HAP-1 (cell line): ENCODE data around the gene PNMA1.
"Not testable (repeated sequence)": the region's sequence is repeated elsewhere in the genome, so short reads cannot be mapped to it uniquely, and the experiment has no call there.

ENCODE experiments used
- DNase-seq, 2 experiments: peaks; one replicate each; pipeline ENCODE4 v3.0.0-alpha.2; 2016 to 2020; ENCODE audit warnings: low spot score in 2 of 2
- H3K27me3 ChIP-seq: fragments of 250-450 bp; sonication (Bioruptor Pico); 2 replicates; pipeline ENCODE4 v1.5.1; 2020; ENCODE audit warnings: low read depth, mild to moderate bottlenecking, moderate library complexity
- H3K36me3 ChIP-seq: fragments of 250-450 bp; sonication (Bioruptor Pico); replicated peaks from 2 replicates; pipeline ENCODE4 v1.5.1; 2020; ENCODE audit warnings: mild to moderate bottlenecking
- H3K4me1 ChIP-seq: fragments of 250-450 bp; sonication (Bioruptor Pico); 2 replicates; pipeline ENCODE4 v1.5.1; 2020; ENCODE audit warnings: mild to moderate bottlenecking
- H3K4me3 ChIP-seq: fragments of 250-450 bp; sonication (Bioruptor Pico); 2 replicates; pipeline ENCODE4 v1.5.1; 2020; ENCODE audit warnings: mild to moderate bottlenecking, moderate library complexity
- H3K9me3 ChIP-seq: fragments of 250-450 bp; sonication (Bioruptor Pico); 2 replicates; pipeline ENCODE4 v1.5.1; 2020; ENCODE audit warnings: mild to moderate bottlenecking, moderate library complexity
- in situ Hi-C: fragments of 300-500 bp; cut with MboI; formaldehyde crosslinking; loops from 3 replicates; pipeline ENCODE4 v1.14.3; 2020; ENCODE audit warnings: low sequenced_read_pairs, inconsistent platforms, mixed read lengths

PNMA1 gene

GRCh38 chr14:73708076-73708475, 6.1 kb downstream of the PNMA1 start:
- H3K4me1 ChIP-seq, DNase-seq, H3K36me3 ChIP-seq, in situ Hi-C loops, H3K4me3 ChIP-seq, H3K27me3 ChIP-seq, H3K9me3 ChIP-seq: not testable (repeated sequence)

GRCh38 chr14:73700325-73700724, 13.9 kb downstream of the PNMA1 start:
- DNase-seq, result no peak
- H3K4me3 ChIP-seq, result no peak overlapping the region
- in situ Hi-C loops, result no loop called here
- no peaks in the 10 kb centered on the region for H3K36me3 ChIP-seq
- peaks cover 7% of the 10 kb centered on the region for H3K4me1 ChIP-seq
- no peaks in the 10 kb centered on the region for H3K9me3 ChIP-seq
- no peaks in the 10 kb centered on the region for H3K27me3 ChIP-seq

GRCh38 chr14:73696466-73697400, 17.5 kb downstream of the PNMA1 start:
- no peaks in the 10 kb centered on the region for H3K27me3 ChIP-seq
- DNase-seq, result no peak
- in situ Hi-C loops, result no loop called here
- H3K4me3 ChIP-seq, result no peak overlapping the region
- H3K4me1 ChIP-seq, result no peaks in the 10 kb centered on the region
- no peaks in the 10 kb centered on the region for H3K9me3 ChIP-seq
- H3K36me3 ChIP-seq, result no peaks in the 10 kb centered on the region

GRCh38 chr14:73695997-73696396, 18.2 kb downstream of the PNMA1 start:
- Histone ChIP-seq H3K4me1 (no peaks in the 10 kb centered on the region), H3K36me3 (no peaks in the 10 kb centered on the region), H3K27me3 (no peaks in the 10 kb centered on the region), H3K9me3 (no peaks in the 10 kb centered on the region), H3K4me3 (no peak overlapping the region)
- no peak for DNase-seq
- in situ Hi-C loops, result no loop called here

GRCh38 chr14:73695082-73695481, 19.1 kb downstream of the PNMA1 start:
- no peak for DNase-seq
- H3K27me3 ChIP-seq, result no peaks in the 10 kb centered on the region
- no peak overlapping the region for H3K4me3 ChIP-seq
- no peaks in the 10 kb centered on the region for H3K4me1 ChIP-seq
- in situ Hi-C loops, result no loop called here
- H3K9me3 ChIP-seq, result no peaks in the 10 kb centered on the region
- H3K36me3 ChIP-seq, result no peaks in the 10 kb centered on the region

GRCh38 chr14:73694083-73694482, 20.1 kb downstream of the PNMA1 start:
- Histone ChIP-seq H3K27me3 (no peaks in the 10 kb centered on the region), H3K9me3 (no peaks in the 10 kb centered on the region), H3K4me1 (no peaks in the 10 kb centered on the region), H3K4me3 (no peak overlapping the region), H3K36me3 (no peaks in the 10 kb centered on the region)
- no peak for DNase-seq
- in situ Hi-C loops, result no loop called here

GRCh38 chr14:73686901-73687300, 27.3 kb downstream of the PNMA1 start:
- Histone ChIP-seq H3K4me3 (no peak overlapping the region), H3K9me3 (no peaks in the 10 kb centered on the region), H3K4me1 (no peaks in the 10 kb centered on the region), H3K36me3 (no peaks in the 10 kb centered on the region), H3K27me3 (no peaks in the 10 kb centered on the region)
- in situ Hi-C loops, result no loop called here
- no peak for DNase-seq

- in situ Hi-C loops, result no loop called here
These were observed 28.9 kb downstream of the PNMA1 start for GRCh38 chr14:73685328-73685727.

GRCh38 chr14:73684627-73685026, 29.6 kb downstream of the PNMA1 start:
- Histone ChIP-seq H3K36me3 (no peaks in the 10 kb centered on the region), H3K4me1 (no peaks in the 10 kb centered on the region), H3K4me3 (no peak overlapping the region), H3K9me3 (no peaks in the 10 kb centered on the region), H3K27me3 (no peaks in the 10 kb centered on the region)
- no peak for DNase-seq
- in situ Hi-C loops, result no loop called here

More at GRCh38 chr14:73685328-73685727, 28.9 kb downstream of the PNMA1 start:
- Histone ChIP-seq H3K4me1 (no peaks in the 10 kb centered on the region), H3K27me3 (no peaks in the 10 kb centered on the region), H3K36me3 (no peaks in the 10 kb centered on the region), H3K4me3 (no peak overlapping the region), H3K9me3 (no peaks in the 10 kb centered on the region)
- no peak for DNase-seq

- H3K36me3 ChIP-seq, result no peaks in the 10 kb centered on the region
- H3K27me3 ChIP-seq, result no peaks in the 10 kb centered on the region
- H3K4me1 ChIP-seq, result no peaks in the 10 kb centered on the region
- H3K4me3 ChIP-seq, result no peak overlapping the region
- in situ Hi-C loops, result no loop called here
- no peak for DNase-seq
- no peaks in the 10 kb centered on the region for H3K9me3 ChIP-seq
These were observed 33.4 kb downstream of the PNMA1 start for GRCh38 chr14:73680821-73681220.

GRCh38 chr14:73678698-73679097, 35.5 kb downstream of the PNMA1 start:
- Histone ChIP-seq H3K4me3 (no peak overlapping the region), H3K9me3 (no peaks in the 10 kb centered on the region), H3K27me3 (no peaks in the 10 kb centered on the region), H3K36me3 (no peaks in the 10 kb centered on the region), H3K4me1 (no peaks in the 10 kb centered on the region)
- no peak for DNase-seq
- in situ Hi-C loops, result no loop called here

- in situ Hi-C loops, result no loop called here
- no peak overlapping the region for H3K4me3 ChIP-seq
- H3K36me3 ChIP-seq, result no peaks in the 10 kb centered on the region
- no peaks in the 10 kb centered on the region for H3K27me3 ChIP-seq
- H3K4me1 ChIP-seq, result no peaks in the 10 kb centered on the region
- DNase-seq, result no peak
- H3K9me3 ChIP-seq, result no peaks in the 10 kb centered on the region
These were observed 39.2 kb downstream of the PNMA1 start for GRCh38 chr14:73674986-73675385.

- H3K36me3 ChIP-seq, result no peaks in the 10 kb centered on the region
- no peaks in the 10 kb centered on the region for H3K27me3 ChIP-seq
- H3K4me3 ChIP-seq, result no peak overlapping the region
- no peak for DNase-seq
- H3K9me3 ChIP-seq, result no peaks in the 10 kb centered on the region
- in situ Hi-C loops, result no loop called here
- peaks cover 2% of the 10 kb centered on the region; the same call in 1 of the 2 replicates for H3K4me1 ChIP-seq
These were observed 46.3 kb downstream of the PNMA1 start for GRCh38 chr14:73667854-73668253.

GRCh38 chr14:73666583-73666982, 47.6 kb downstream of the PNMA1 start:
- peaks cover 7% of the 10 kb centered on the region for H3K4me1 ChIP-seq
- no peak for DNase-seq
- peaks cover 5% of the 10 kb centered on the region; the same call in 1 of the 2 replicates for H3K36me3 ChIP-seq
- no peaks in the 10 kb centered on the region for H3K9me3 ChIP-seq
- no peak overlapping the region for H3K4me3 ChIP-seq
- in situ Hi-C loops, result no loop called here
- H3K27me3 ChIP-seq, result no peaks in the 10 kb centered on the region
